B cell (primary cell): ENCODE data around the gene ERCC4. TPM values are rescaled to one million over a fixed set of nuclear protein-coding genes. Genes with fewer than 3 reads are reported as not detected.

Source experiments
- ATAC-seq: fragments of 200-7000 bp; cut with Tn5 transposase; one replicate; pipeline ENCODE4 v1.10.0; 2021; ENCODE audit warnings: low read depth, mild to moderate bottlenecking, moderate number of reproducible peaks, moderate library complexity
- CTCF ChIA-PET: fragments of 350-600 bp; sonication (Branson Sonifier 250); formaldehyde crosslinking; loops from one replicate; lab custom pipeline; 2021; ENCODE audit warnings: antibody characterized with exemption, inconsistent platforms; lab: Charles Lee
- POLR2A ChIA-PET: fragments of 350-600 bp; sonication (Branson Sonifier 250); formaldehyde crosslinking; loops from one replicate; lab custom pipeline; 2021; ENCODE audit warnings: antibody characterized with exemption; lab: Charles Lee
- DNase-seq: peaks from one replicate; pipeline ENCODE4 v3.0.0; 2013
- H2AFZ ChIP-seq: 2 replicates; pipeline ENCODE4 v1.6.1; 2012; ENCODE audit warnings: mild to moderate bottlenecking, low read depth, low read length; ENCODE audit not compliant: insufficient read depth, poor library complexity, severe bottlenecking
- H3K27ac ChIP-seq, 2 donors: 1 replicate in 1 of 2; 2 replicates in 1 of 2; pipeline ENCODE4 v1.5.1; 2012 to 2013; ENCODE audit warnings: low read length in 2 of 2, mild to moderate bottlenecking in 2 of 2, moderate library complexity in 1 of 2
- H3K27me3 ChIP-seq, 4 experiments: fragments of 200-600 bp in 1 of 4; sonication (generic) in 1 of 4; replicated peaks in 1 of 4; 1 replicate in 2 of 4; 2 replicates in 2 of 4; pipeline versions ENCODE4 v1.6.1 to v1.7.0; 2013 to 2016; ENCODE audit warnings: low read length in 3 of 4, mild to moderate bottlenecking in 2 of 4, mixed read lengths in 1 of 4, moderate library complexity in 1 of 4; ENCODE audit not compliant: insufficient read depth in 4 of 4, control insufficient read depth in 3 of 4; ENCODE audit errors: control extremely low read depth in 1 of 4
- H3K36me3 ChIP-seq, 2 experiments: replicated peaks in 1 of 2; 1 replicate in 1 of 2; 2 replicates in 1 of 2; pipeline versions ENCODE4 v1.6.1 to v1.7.1; 2013; ENCODE audit warnings: low read length in 1 of 2; ENCODE audit not compliant: insufficient read depth in 2 of 2, control insufficient read depth in 1 of 2; ENCODE audit errors: control extremely low read depth in 1 of 2, extremely low read depth in 1 of 2
- H3K4me1 ChIP-seq, 2 donors: fragments of 200-600 bp in 1 of 2; sonication (generic) in 1 of 2; 1 replicate in 1 of 2; 2 replicates in 1 of 2; pipeline versions ENCODE4 v1.5.1 to v1.6.1; 2013 to 2017; ENCODE audit warnings: low read length in 2 of 2; ENCODE audit not compliant: control insufficient read depth in 2 of 2, insufficient read depth in 2 of 2
- H3K4me2 ChIP-seq: replicated peaks from 2 replicates; pipeline ENCODE3; 2012; ENCODE audit warnings: mild to moderate bottlenecking, low read depth, low read length; ENCODE audit not compliant: poor library complexity, severe bottlenecking
- H3K4me3 ChIP-seq, 5 experiments: fragments of 200-600 bp in 1 of 5; sonication (generic) in 1 of 5; 1 replicate in 3 of 5; 2 replicates in 2 of 5; pipeline versions ENCODE4 v1.5.1 to v1.7.0; 2011 to 2016; ENCODE audit warnings: low read length in 4 of 5, mild to moderate bottlenecking in 4 of 5, low read depth in 2 of 5, control low read depth in 1 of 5, moderate library complexity in 1 of 5; ENCODE audit not compliant: insufficient read depth in 1 of 5; ENCODE audit errors: control extremely low read depth in 1 of 5, extremely low read depth in 1 of 5
- H3K79me2 ChIP-seq: fragments of 200-600 bp; sonication (generic); one replicate; pipeline ENCODE4 v1.6.0; 2016; ENCODE audit warnings: low read length; ENCODE audit not compliant: control insufficient read depth, insufficient read depth
- H3K9ac ChIP-seq: fragments of 200-600 bp; sonication (generic); 2 replicates; pipeline ENCODE4 v1.6.1; 2017; ENCODE audit warnings: mild to moderate bottlenecking, low read length, moderate library complexity
- H3K9me3 ChIP-seq, 3 donors: one replicate each; pipeline versions ENCODE4 v1.6.1 to v1.7.1; 2013; ENCODE audit warnings: low read length in 2 of 3; ENCODE audit not compliant: control insufficient read depth in 2 of 3, insufficient read depth in 1 of 3; ENCODE audit errors: control extremely low read depth in 1 of 3
- H4K20me1 ChIP-seq: 2 replicates; pipeline ENCODE4 v1.6.0; 2012; ENCODE audit warnings: mild to moderate bottlenecking, low read length; ENCODE audit not compliant: insufficient read depth, control insufficient read depth, poor library complexity, severe bottlenecking
- H3K27ac Mint-ChIP-seq: one replicate; pipeline ENCODE4 v1.8.0; 2021; ENCODE audit warnings: mixed read lengths
- H3K27me3 Mint-ChIP-seq: one replicate; pipeline ENCODE4 v1.8.0; 2021; ENCODE audit warnings: mixed read lengths
- H3K4me1 Mint-ChIP-seq: one replicate; pipeline ENCODE4 v1.8.0; 2021; ENCODE audit warnings: mixed read lengths
- H3K4me3 Mint-ChIP-seq: one replicate; pipeline ENCODE4 v1.8.0; 2021; ENCODE audit warnings: mixed read lengths
- H3K9me3 Mint-ChIP-seq: one replicate; pipeline ENCODE4 v1.8.0; 2022; ENCODE audit warnings: mixed read lengths; ENCODE audit not compliant: insufficient read depth
- EZH2 ChIP-seq: IDR thresholded peaks from 2 replicates; pipeline ENCODE4 v1.6.1; 2012; ENCODE audit warnings: borderline replicate concordance, low read depth, mild to moderate bottlenecking, moderate library complexity, low read length; ENCODE audit not compliant: insufficient read depth, poor library complexity, severe bottlenecking
- WGBS: methylation state at CpG from one replicate; pipeline ENCODE4 v1.1.5; 2013; ENCODE audit warnings: missing lambda C conversion rate; ENCODE audit not compliant: insufficient coverage; 5-methylcytosine and 5-hydroxymethylcytosine counted together
- intact Hi-C: fragments of 100-400 bp; cut with micrococcal nuclease; formaldehyde crosslinking; loops from one replicate; pipeline ENCODE4 v1.10.0; 2022
- polyA plus RNA-seq: library from polyadenylated mRNA; depleted of rRNA; stranded (reverse); fragments of >200 nt; gene quantifications from 2 replicates; pipeline ENCODE4 v1.2.3, GENCODE V29; 2012
- total RNA-seq, 2 donors: library from RNA; stranded (reverse); fragments of 120-200 nt in 1 of 2; gene quantifications; 1 replicate in 1 of 2; 2 replicates in 1 of 2; pipeline versions ENCODE4 v1.2.3 to v1.2.4, GENCODE V29; 2013 to 2022
- TF ChIP-seq, protein P1 (sequence below): fragments of 200-600 bp; IDR thresholded peaks from one replicate; pipeline ENCODE4 v1.8.0; 2022; ENCODE audit warnings: antibody characterized with exemption, mild to moderate bottlenecking

ERCC4 gene
- total and polyA plus RNA-seq, 2 donors (not counting 1 experiment from before 2014, with no cell fraction given) = 1.0 to 11.9 TPM

DNA sequence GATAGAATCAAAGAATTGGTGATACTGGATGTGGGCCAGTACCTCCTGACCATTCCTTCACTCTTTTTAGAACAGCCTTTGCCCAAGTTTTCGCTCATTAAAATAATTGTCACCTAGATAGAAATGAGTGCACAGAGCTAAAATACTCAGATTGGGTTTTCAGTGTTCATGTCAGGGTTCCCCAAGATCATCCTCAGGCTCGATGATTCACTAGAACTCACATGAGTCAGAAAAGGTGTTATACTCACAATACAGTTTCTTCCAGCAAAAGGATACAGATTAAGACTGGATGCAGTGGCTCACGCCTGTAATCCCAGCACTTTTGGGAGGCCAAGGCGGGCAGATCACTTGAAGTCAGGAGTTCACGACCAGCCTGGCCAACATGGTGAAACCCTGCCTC lies 19.9 kb downstream of the ERCC4 start:
- Histone ChIP-seq H3K4me1 (no peaks in the 10 kb centered on the region), H2AFZ (no peak overlapping the region), H3K4me3 (no peak overlapping the region), H3K27ac (no peak overlapping the region), H3K4me2 (no peak overlapping the region), H3K27me3 (no peaks in the 10 kb centered on the region), H3K79me2 (no peaks in the 10 kb centered on the region), H3K36me3 (peaks cover 0 to 35% of the 10 kb centered on the region in 2 experiments), H3K9ac (no peak overlapping the region), H4K20me1 (no peaks in the 10 kb centered on the region), H3K9me3 (no peaks in the 10 kb centered on the region)
- CTCF ChIA-PET = interaction anchor here (1.1 kb wide), 1 partner anchor 15 kb away, joined by 3 read pairs; no protein-coding TSS in a partner anchor
- intact Hi-C loops = no loop called here
- ATAC-seq (no peak), DNase-seq (no peak)
- H3K27ac Mint-ChIP-seq = no peak overlapping the region
- no peaks in the 10 kb centered on the region for H3K9me3 Mint-ChIP-seq
- no peaks in the 10 kb centered on the region for H3K4me1 Mint-ChIP-seq
- POLR2A ChIA-PET = no interaction called here
- H3K4me3 Mint-ChIP-seq = no peak overlapping the region
- no peaks in the 10 kb centered on the region for H3K27me3 Mint-ChIP-seq
- TF ChIP-seq, protein P1, sequence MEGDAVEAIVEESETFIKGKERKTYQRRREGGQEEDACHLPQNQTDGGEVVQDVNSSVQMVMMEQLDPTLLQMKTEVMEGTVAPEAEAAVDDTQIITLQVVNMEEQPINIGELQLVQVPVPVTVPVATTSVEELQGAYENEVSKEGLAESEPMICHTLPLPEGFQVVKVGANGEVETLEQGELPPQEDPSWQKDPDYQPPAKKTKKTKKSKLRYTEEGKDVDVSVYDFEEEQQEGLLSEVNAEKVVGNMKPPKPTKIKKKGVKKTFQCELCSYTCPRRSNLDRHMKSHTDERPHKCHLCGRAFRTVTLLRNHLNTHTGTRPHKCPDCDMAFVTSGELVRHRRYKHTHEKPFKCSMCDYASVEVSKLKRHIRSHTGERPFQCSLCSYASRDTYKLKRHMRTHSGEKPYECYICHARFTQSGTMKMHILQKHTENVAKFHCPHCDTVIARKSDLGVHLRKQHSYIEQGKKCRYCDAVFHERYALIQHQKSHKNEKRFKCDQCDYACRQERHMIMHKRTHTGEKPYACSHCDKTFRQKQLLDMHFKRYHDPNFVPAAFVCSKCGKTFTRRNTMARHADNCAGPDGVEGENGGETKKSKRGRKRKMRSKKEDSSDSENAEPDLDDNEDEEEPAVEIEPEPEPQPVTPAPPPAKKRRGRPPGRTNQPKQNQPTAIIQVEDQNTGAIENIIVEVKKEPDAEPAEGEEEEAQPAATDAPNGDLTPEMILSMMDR = no peak
- TF ChIP-seq EZH2 = no peak
- 96% methylated on average over 4 of the region's 5 CpGs for whole genome bisulfite sequencing

DNA sequence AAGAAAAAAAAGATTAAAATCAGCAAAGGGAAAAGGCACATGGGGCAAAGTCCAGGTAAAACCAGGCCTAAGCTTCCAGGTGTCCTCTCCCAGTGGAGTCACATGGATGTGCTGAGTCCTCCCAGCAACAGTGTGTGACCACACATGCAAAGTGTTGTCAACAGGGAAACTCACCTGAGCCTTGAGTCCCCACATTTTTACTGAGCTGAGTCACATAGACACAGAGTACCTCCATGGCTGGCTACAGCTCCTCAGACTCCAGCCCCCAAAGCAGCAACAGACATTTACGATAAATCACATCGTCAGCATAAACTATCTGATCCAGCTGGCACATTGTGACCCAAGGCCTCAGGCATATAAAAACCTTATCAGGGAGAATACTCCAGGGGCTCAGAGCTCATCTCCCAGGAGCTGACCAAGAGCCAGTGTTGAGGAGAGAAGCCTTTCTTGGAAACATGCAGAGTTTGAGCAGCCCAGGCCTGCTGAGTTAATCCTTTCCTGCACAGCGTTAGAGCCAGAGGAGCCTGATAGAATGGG lies 20.5 kb downstream of the ERCC4 start:
- H4K20me1 ChIP-seq = no peaks in the 10 kb centered on the region
- H3K36me3 ChIP-seq = peaks cover 0 to 33% of the 10 kb centered on the region in 2 experiments
- no peaks in the 10 kb centered on the region for H3K79me2 ChIP-seq
- Mint-ChIP-seq H3K9me3 (no peaks in the 10 kb centered on the region), H3K27me3 (no peaks in the 10 kb centered on the region), H3K4me3 (no peak overlapping the region), H3K4me1 (no peaks in the 10 kb centered on the region), H3K27ac (no peak overlapping the region)
- H3K9me3 ChIP-seq = no peaks in the 10 kb centered on the region
- H3K27me3 ChIP-seq = no peaks in the 10 kb centered on the region
- H3K9ac ChIP-seq = no peak overlapping the region
- no peak overlapping the region for H2AFZ ChIP-seq
- intact Hi-C loops = no loop called here
- TF ChIP-seq EZH2 = no peak
- TF ChIP-seq, protein P1 = no peak
- DNase-seq (no peak), ATAC-seq (no peak)
- no peak overlapping the region for H3K4me2 ChIP-seq
- H3K4me3 ChIP-seq = no peak overlapping the region
- ChIA-PET CTCF (interaction anchor here (1.1 to 1.2 kb wide), 2 partner anchors 10 to 15 kb away, joined by 3 read pairs; no protein-coding TSS in a partner anchor), POLR2A (no interaction called here)
- no peaks in the 10 kb centered on the region for H3K4me1 ChIP-seq
- H3K27ac ChIP-seq = no peak overlapping the region
- 100% methylated on average over 3 of the region's 3 CpGs for WGBS
